Upper lobe of right lung (tissue), 1 donor: ENCODE data around the gene ASAP2. TPM values are rescaled to one million over a fixed set of nuclear protein-coding genes. Genes with fewer than 3 reads are reported as not detected.
A peak's percentile ranks its signal among the peaks of the same experiment; 100 is the strongest.

Experiments
- ATAC-seq: fragments of 200-7000 bp; cut with Tn5 transposase; one replicate; pipeline ENCODE4 v1.9.1; 2020; ENCODE audit warnings: mild to moderate bottlenecking, moderate library complexity
- DNase-seq: peaks from one replicate; pipeline ENCODE4 v3.0.0-alpha.2; 2020
- H3K27ac ChIP-seq: fragments of 200-600 bp; one replicate; pipeline ENCODE4 v1.8.0; 2022
- H3K27me3 ChIP-seq: fragments of 200-600 bp; one replicate; pipeline ENCODE4 v1.8.0; 2022; ENCODE audit warnings: mild to moderate bottlenecking
- H3K36me3 ChIP-seq: fragments of 200-600 bp; one replicate; pipeline ENCODE4 v1.8.0; 2022
- H3K4me1 ChIP-seq: fragments of 200-600 bp; one replicate; pipeline ENCODE4 v1.8.0; 2022
- H3K4me3 ChIP-seq: fragments of 200-600 bp; one replicate; pipeline ENCODE4 v1.8.0; 2022; ENCODE audit warnings: mild to moderate bottlenecking
- H3K9me3 ChIP-seq: fragments of 200-600 bp; one replicate; pipeline ENCODE4 v1.8.0; 2022
- intact Hi-C: fragments of 100-400 bp; cut with DNase I; formaldehyde crosslinking; loops from one replicate; pipeline ENCODE4 v1.11.0; 2022
- total RNA-seq: library from RNA; stranded (reverse); fragmentation: NEBNext Ultra II Directional; extraction: Animal tissue kit (Norgen Biotek cat#: 25700); gene quantifications from one replicate; pipeline ENCODE4 v1.2.1, GENCODE V29; 2021
- TF ChIP-seq, protein P1 (sequence below): fragments of 200-600 bp; IDR thresholded peaks from one replicate; pipeline ENCODE4 v1.8.0; 2022; ENCODE audit warnings: antibody characterized with exemption
- donor health status: DM: no; HTN: yes; CAD: no; lungs with severe emphysema.

Gene ASAP2
- total RNA-seq, 1 donor from 2014 or later: 30.9 TPM

DNA sequence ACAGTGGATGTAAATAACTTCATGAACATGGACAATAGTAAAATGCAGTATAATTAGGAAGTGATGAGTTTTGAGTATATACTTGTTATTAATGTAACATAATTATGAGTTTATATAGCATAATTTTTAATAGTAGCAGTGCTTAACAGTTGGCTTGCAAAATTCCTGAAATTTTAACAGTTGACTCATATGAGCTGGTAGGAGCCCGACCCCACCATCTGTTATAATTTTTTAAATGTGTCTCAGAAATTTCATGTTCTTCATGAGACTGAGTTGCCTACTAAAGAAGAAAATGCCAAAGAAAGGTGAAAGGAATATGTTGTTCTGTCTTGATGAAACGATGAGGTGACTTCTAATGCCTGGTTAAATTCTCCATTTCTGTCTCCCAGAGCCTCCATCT lies 154.1 kb downstream of the ASAP2 start:
- intact Hi-C loops: no loop called here
- ATAC-seq: no peak
- DNase-seq: no peak
- H3K27ac ChIP-seq: no peak overlapping the region
- TF ChIP-seq, protein P1, sequence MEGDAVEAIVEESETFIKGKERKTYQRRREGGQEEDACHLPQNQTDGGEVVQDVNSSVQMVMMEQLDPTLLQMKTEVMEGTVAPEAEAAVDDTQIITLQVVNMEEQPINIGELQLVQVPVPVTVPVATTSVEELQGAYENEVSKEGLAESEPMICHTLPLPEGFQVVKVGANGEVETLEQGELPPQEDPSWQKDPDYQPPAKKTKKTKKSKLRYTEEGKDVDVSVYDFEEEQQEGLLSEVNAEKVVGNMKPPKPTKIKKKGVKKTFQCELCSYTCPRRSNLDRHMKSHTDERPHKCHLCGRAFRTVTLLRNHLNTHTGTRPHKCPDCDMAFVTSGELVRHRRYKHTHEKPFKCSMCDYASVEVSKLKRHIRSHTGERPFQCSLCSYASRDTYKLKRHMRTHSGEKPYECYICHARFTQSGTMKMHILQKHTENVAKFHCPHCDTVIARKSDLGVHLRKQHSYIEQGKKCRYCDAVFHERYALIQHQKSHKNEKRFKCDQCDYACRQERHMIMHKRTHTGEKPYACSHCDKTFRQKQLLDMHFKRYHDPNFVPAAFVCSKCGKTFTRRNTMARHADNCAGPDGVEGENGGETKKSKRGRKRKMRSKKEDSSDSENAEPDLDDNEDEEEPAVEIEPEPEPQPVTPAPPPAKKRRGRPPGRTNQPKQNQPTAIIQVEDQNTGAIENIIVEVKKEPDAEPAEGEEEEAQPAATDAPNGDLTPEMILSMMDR: no peak
- no peaks in the 10 kb centered on the region for H3K9me3 ChIP-seq
- no peaks in the 10 kb centered on the region for H3K4me1 ChIP-seq
- no peak overlapping the region for H3K4me3 ChIP-seq
- no peaks in the 10 kb centered on the region for H3K27me3 ChIP-seq
- H3K36me3 ChIP-seq: peaks cover 24% of the 10 kb centered on the region

DNA sequence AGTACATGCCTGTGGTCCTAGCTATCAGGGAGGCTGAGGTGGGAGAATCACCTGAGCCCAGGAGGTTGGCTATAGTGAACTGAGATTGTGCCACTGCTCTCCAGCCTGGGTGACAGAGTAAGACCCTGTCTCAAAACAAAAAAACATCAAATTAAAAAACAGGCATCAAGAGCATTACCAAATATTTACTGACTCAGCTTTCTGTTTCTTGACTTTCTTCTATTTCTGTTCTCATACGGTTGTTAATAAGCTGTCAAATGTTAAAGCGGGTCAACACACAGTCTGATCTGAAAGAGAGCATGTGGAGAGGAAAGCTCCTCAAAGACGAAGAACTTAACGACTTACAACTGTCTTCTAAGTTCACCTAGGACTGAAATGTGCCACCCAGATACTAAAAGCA lies 157.8 kb downstream of the ASAP2 start:
- Histone ChIP-seq H3K9me3 (no peaks in the 10 kb centered on the region), H3K27ac (no peak overlapping the region), H3K4me3 (no peak overlapping the region), H3K36me3 (peaks cover 31% of the 10 kb centered on the region), H3K27me3 (no peaks in the 10 kb centered on the region), H3K4me1 (no peaks in the 10 kb centered on the region)
- intact Hi-C loops: no loop called here
- DNase-seq (no peak), ATAC-seq (no peak)
- TF ChIP-seq, protein P1: no peak

DNA sequence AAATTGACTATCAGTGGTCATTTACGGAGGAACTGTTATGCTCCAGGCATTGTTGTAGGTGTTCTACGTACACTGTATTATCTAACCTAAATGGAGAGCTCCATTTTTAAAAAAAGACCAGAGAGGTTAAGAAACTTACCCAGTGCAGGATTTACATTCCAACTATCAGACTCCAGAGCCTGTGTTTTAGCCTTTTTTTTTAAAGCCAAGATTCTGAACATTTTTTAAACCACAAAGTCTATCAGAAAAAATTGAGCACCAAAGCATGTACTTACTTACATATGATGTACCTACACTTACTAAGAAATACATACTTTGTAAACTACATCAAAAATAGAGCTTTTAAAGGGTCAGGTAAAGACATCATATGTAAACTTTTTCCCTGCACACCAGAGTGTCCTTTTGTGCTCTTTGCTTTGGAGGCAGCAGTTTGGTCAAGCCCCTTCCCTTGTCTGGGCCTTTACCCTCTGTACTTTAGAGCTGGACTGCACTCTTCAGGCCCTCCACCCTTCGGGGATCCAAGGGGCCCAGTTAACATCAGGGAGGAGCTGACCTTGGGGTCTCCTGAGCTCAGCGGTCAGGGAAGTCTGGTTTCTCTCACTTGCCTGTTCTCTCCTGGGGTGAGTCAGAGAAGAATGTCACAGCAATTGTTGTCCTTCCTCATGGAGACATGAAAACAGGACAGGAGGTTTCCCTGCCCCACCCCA lies 158.3 kb downstream of the ASAP2 start:
- intact Hi-C loops: no loop called here
- peaks cover 29% of the 10 kb centered on the region for H3K36me3 ChIP-seq
- H3K27me3 ChIP-seq: no peaks in the 10 kb centered on the region
- H3K4me3 ChIP-seq: no peak overlapping the region
- DNase-seq (no peak), ATAC-seq (no peak)
- H3K9me3 ChIP-seq: no peaks in the 10 kb centered on the region
- TF ChIP-seq, protein P1: no peak
- H3K4me1 ChIP-seq: no peaks in the 10 kb centered on the region
- H3K27ac ChIP-seq: no peak overlapping the region

DNA sequence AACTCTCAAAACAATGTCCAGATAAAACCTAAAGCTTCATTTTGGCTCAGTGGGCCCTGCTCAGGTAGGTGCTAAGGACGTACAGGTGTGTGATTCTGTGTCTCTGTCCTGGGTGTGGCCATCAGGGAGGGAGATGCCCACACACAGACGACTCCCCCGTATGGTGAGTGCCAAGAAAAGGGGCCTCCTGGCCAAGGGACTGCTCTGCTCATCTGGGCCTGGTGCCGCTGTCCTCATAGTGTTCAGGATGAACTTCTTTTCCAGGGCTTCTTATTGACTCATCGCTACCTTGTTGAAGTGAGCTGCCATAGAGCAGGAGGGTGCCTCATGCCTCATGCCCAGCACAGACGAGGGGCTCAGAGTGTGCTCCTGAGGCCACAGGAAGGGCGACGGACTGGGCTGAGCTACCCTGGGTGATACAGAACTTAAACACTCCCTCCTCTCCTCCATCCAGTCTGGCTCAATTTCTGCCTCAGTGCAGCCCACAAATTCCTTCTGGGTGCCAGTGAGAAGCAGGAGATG lies 158.9 kb downstream of the ASAP2 start:
- no peaks in the 10 kb centered on the region for H3K27me3 ChIP-seq
- peaks cover 29% of the 10 kb centered on the region for H3K36me3 ChIP-seq
- intact Hi-C loops: no loop called here
- no peak overlapping the region for H3K4me3 ChIP-seq
- DNase-seq: no peak
- peak; percentile 31 for ATAC-seq
- H3K27ac ChIP-seq: no peak overlapping the region
- no peaks in the 10 kb centered on the region for H3K9me3 ChIP-seq
- TF ChIP-seq, protein P1: no peak
- no peaks in the 10 kb centered on the region for H3K4me1 ChIP-seq

DNA sequence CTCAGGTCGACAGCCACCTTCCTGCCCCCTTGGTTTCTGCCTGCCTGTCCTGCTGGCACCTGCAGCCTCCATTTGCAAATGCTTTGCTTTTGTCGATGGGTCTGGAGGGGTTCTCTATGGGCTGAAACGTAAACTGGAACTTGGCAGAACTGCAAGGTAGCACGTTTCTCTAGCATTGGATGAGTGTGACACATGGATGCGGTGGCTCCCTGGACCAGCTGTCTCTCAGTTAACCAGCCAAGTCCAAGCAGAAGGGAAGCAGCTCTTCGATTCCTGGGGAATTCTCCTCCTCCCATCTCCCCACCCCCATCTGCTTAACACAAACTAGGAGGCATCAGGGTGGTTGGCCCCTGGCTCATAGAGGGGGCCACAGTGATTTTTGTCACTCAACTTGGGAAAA lies 159.4 kb downstream of the ASAP2 start:
- Histone ChIP-seq H3K27ac (no peak overlapping the region), H3K9me3 (no peaks in the 10 kb centered on the region), H3K36me3 (peaks cover 29% of the 10 kb centered on the region), H3K4me3 (no peak overlapping the region), H3K27me3 (no peaks in the 10 kb centered on the region), H3K4me1 (no peaks in the 10 kb centered on the region)
- TF ChIP-seq, protein P1: no peak
- DNase-seq: no peak
- intact Hi-C loops: no loop called here
- no peak for ATAC-seq

DNA sequence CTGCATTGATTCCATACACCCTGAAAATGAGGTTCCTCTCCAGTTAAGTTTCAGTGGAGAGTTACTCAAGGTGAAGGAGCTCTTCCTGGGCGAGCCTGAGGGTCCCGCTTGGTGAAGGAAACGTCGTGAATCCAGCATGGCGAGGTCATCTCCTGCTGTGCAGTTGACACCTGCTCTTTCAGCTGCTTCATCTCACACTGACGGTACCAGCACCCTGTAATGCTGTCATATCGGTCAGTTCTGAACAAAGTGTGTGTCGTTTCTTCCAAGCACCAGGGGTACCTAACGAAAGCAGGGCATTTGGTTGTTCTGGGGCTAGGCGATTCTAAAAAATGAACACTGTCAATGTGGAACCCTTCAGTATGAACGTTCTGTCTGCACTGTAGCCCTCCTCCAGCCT lies 164.1 kb downstream of the ASAP2 start:
- Histone ChIP-seq H3K4me3 (no peak overlapping the region), H3K27me3 (no peaks in the 10 kb centered on the region), H3K36me3 (peaks cover 31% of the 10 kb centered on the region), H3K4me1 (no peaks in the 10 kb centered on the region), H3K27ac (no peak overlapping the region), H3K9me3 (no peaks in the 10 kb centered on the region)
- TF ChIP-seq, protein P1: no peak
- intact Hi-C loops: no loop called here
- no peak for DNase-seq
- no peak for ATAC-seq
